ENCODE data around the gene PANK4. TPM values are rescaled to one million over a fixed set of nuclear protein-coding genes. Genes with fewer than 3 reads are reported as not detected.

The PANK4 gene
- total RNA-seq, 1 donor from 2014 or later = 45.5 TPM

DNA sequence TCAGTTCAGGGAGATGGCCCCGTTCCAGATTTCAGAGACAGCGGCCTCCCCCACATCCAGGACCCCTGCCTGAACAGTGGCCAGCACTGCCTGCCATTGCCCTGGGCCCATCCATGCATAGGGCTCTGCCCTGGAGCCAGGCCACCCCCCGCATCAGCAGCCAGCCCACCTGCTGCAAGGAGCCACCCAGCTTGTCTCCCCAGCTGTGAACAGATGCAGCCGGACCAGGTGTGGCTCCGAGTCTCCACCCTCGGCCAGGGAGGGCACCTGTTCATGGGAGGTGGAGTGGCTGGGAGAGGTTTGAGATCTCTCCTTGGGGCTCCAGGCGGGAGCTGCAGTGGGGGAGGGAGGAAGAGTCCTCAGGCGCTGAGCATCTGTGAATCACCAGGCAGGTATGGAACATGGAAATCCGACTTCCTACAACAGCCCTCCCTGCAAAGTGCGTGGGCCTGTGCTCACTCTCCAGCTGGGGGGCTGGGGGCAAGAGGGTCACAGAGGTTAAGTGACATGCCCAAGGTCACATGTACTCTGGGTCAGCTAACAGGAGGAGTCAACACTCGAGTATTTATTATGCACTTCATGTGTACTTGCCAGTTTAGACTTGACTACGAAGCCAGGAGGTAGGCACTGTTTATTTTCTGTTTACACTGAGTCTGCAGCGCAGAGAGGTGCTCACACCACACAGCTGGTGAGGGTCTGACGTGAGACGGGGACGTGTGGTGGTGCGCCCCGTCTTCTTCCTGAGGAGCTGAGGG is 8.5 kb upstream of the PANK4 start:
- no peak for ATAC-seq (ENCODE audit: poor library complexity)
- intact Hi-C loops (cut with DNase I) = no loop called here
- no peak for DNase-seq

DNA sequence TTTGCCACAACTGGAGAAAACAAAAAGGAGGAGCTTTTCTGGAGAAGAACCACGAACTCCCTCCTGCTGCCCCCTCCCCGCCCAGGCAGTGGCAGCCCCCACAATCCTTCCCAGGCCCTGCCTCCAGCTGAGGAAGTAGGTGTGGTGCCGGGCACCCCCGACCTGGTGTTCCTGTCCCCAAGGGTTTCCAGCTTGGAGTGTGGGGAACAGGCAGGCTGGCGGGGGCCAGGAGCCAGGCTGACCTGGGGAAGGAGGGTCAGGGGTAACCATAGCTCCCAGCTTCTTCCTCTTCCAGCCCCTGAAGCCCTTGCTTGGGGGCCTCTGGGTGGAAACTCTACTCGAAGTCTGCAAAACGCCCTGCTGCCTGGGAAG is 7.9 kb upstream of the PANK4 start:
- intact Hi-C loops (cut with DNase I) = no loop called here
- ATAC-seq (ENCODE audit: poor library complexity) = no peak
- no peak for DNase-seq

DNA sequence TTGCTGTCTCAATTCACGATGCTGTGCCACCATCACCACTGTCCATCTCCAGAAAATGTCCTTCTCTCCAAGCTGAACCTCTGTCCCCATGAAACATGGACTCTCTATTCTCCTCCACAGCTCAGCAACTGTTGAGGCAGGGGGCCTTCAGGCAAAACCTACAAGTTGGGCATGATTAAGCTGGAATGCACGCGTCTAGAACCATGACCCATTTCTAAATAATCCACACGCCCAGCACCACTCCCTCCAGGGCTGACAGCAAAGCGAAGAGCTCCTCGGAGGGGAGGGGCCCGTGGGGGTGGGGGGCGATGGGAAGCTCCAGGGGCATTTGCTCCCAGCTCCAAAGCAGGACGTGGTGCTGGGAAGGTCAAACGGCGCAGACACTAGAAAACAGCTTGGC is 7.0 kb upstream of the PANK4 start:
- DNase-seq (no peak), ATAC-seq (ENCODE audit: poor library complexity) (no peak)
- intact Hi-C loops (cut with DNase I) = no loop called here

DNA sequence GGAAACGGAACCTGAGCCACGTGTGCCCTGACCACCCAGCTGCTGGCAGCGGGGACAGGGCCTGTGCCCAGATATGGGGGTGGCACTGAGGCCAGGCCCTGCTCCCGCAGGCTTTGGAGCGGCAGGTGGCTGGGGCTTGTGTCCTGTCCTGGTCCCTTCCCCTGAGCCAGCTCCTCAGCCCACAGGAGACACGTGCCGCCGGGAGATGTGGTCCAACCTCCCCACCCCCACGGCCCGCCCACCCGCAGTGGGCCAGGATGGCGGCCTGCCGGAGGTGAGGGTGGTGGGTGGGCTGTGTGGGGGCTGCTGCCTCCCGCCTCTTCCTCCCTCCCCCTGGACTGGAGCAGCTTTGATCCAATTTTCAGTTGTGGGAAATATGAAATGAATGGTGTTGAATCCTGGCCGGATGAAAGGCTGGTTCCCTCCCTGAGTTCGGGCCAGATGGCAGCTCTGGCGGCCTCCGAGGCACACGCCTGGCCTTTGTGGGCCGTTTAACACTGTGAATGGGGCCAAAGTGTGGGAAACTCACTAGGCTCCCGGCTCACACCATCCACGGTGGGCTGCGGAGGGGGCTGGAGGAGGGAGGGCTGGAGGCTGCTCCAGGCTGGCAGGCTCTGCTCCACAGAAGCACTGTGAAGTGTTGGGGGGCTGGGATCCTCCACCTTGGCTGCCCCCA is 6.2 kb upstream of the PANK4 start:
- ATAC-seq (ENCODE audit: poor library complexity) (no peak), DNase-seq (no peak)
- intact Hi-C loops (cut with DNase I) = no loop called here

DNA sequence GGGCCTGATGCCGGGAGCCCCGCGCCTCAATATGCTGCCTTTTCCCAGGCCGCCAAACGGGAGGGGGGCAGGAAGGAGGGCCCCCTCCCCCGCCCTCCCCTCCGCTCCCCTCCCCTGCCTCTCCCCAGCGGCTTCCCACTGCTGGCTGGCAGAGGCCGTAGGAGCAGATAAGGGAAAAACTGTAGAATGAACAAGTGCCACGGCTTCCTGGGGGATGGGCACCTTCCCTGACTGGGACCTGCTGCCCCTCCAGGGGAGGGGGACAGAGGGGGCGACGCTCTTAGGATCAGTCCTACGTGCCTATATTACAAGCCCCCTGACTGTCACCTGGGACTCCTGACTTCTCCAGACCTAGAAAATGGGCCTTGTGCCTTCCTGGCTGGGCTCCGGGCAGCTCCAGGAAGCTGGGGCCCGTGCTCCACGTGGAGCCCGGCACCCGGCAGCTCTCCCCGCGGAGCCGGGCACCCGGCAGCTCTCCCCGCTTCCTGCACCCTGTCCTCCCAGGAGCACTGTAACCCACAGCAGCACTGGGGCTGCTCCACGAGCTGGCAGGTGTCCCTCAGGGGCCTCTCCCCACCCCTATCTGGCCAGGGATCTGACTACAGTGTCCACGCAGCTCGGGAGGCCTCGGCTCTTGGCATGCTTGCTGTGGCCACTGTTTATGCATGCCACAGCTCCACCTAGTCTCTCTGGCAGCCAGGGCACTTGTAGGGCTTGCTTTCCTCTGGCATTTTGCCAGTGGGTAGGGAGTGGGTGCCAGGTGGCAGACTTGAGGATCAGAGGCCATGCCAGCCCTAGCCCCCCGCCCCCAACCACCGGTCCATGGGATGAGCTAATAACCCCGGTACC is 4.3 kb upstream of the PANK4 start:
- ATAC-seq (ENCODE audit: poor library complexity) (no peak), DNase-seq (no peak)
- intact Hi-C loops (cut with DNase I) = no loop called here

DNA sequence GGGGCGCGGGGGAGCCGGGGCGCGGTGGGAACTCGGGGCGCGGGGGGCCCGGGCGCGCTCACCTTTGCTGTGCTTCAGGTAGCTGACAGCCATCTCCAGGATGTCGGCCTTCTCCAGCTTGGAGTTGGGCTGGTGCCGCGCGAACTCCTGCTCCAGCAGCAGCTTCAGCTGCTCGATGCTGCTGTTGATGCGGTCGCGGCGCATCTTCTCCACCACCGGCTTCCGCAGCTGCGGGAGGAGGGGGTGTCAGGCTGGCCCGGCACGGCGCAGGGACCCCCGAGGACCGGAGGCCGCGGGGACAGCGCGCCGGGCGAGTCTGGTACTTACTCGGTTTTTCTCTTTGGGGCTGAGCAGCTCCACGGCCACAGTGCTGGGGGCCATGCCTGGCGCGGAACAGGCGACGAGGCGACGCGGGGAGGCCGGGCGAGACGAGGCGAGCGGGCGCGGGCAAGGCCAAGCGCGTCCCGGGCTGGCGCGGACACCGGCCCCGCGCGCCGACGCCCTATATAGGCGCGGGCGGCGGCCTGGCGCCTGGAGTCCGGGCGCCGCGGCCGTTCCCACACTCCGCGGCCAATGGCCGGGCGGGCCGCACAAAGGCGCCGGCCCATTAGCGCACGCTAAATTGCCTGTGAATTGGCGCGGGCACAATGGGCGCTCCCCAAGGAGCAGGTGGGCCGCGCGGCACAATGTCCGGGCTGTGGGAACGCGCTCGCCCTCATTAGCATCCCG is 3.6 kb upstream of the PANK4 start, which contains the start of gene HES5:
Gene HES5 (minus strand): TSS at position 480 of the 729 bp plus-strand sequence. CDS start 99 bp downstream, at position 381.
- DNase-seq (no peak), ATAC-seq (ENCODE audit: poor library complexity) (no peak)
- intact Hi-C loops (cut with DNase I) = no loop called here

DNA sequence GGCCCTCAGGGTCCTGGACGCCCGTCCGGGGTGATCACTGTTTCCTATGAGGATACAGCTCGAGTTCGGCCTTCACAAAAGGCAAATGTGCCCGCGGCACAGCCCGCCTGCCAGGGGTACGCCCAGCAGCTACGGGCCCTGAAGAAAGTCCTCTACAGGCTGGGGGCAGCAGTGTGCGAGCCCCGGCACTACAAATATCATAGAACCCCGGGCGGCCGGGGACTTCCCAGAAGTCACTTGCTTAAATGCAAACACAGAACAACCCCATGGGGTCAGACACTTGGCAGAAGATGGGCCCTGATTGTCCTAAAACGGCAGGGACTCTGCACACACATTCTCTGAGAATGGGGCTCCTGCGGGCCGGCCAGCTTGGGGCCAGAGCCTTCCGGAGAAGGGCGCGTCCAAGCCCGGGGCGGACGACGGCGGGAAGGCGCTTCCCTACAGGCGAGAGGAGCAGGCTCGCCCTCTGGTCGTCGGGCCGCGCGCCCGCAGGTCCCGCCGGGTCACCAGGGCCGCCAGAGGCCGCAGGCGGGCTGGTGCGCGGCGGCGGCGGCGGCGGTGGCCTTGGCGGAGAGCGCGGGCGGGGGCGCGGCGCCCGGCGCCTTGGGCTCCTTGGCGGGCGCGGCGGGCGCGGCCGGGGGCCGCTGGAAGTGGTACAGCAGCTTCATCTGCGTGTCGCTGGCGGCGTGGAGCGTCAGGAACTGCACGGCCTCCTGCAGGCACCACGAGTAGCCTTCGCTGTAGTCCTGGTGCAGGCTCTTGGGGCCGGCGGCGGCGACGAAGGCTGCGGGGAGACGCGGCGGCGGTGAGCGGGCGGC is 2.8 kb upstream of the PANK4 start:
- DNase-seq (no peak), ATAC-seq (ENCODE audit: poor library complexity) (no peak)
- intact Hi-C loops (cut with DNase I) = no loop called here

DNA sequence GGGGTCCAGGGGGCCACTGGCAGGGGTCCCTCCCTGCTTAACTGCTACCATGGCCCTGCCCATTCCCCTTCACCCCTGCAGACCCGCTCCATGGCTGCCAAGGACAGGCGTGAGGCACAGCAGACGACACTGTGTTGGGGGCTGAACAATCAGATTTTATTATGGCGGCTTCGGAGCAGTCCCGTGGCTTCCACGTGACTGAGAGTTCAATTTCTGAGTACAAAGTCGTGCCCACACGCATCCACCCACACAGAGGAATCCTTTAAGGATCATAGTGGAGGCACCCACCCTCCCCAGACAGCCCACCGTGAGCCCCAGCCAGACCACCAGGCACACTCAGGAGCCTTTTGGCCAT is 2.2 kb upstream of the PANK4 start:
- intact Hi-C loops (cut with DNase I) = no loop called here
- DNase-seq (no peak), ATAC-seq (ENCODE audit: poor library complexity) (no peak)

DNA sequence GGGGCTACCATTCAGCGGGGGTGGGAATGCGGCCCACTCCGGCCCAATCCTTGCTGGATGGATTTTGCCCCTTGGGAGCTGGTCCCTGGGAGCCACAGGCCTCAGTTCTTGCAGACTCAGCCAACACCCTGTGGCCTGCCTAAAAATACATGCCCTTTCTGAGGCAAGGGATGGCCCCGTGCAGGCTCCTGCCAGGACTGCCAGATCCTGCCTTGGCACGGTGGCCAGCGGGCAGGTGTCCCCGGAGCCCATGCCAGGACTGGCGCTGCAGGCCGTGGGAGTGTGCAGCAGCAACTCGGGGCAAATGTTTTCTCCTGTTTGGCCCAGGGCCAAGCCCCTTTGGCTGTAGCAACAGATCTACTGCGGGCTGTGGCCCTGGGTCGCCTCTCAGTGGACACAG is 1.6 kb upstream of the PANK4 start:
- intact Hi-C loops (cut with DNase I) = no loop called here
- ATAC-seq (ENCODE audit: poor library complexity) (peak; percentile 72), DNase-seq (peak; percentile 86)

DNA sequence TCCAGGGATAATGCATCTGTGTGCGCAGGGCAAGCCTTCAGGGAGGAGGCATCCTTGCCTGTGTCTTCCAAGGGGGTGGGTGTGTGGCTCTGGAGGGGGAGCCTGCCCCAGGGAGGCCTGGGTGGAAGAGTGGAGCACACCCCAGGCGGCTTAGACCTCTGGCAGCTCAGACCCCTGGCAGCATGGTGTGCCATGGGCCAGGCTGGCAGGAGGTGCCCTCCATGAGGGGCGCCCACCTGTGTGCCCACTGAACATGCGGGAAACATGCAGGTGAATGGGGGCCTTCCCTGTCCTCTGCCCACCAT is 1.1 kb upstream of the PANK4 start:
- no peak for DNase-seq
- ATAC-seq (ENCODE audit: poor library complexity) = no peak
- intact Hi-C loops (cut with DNase I) = no loop called here

DNA sequence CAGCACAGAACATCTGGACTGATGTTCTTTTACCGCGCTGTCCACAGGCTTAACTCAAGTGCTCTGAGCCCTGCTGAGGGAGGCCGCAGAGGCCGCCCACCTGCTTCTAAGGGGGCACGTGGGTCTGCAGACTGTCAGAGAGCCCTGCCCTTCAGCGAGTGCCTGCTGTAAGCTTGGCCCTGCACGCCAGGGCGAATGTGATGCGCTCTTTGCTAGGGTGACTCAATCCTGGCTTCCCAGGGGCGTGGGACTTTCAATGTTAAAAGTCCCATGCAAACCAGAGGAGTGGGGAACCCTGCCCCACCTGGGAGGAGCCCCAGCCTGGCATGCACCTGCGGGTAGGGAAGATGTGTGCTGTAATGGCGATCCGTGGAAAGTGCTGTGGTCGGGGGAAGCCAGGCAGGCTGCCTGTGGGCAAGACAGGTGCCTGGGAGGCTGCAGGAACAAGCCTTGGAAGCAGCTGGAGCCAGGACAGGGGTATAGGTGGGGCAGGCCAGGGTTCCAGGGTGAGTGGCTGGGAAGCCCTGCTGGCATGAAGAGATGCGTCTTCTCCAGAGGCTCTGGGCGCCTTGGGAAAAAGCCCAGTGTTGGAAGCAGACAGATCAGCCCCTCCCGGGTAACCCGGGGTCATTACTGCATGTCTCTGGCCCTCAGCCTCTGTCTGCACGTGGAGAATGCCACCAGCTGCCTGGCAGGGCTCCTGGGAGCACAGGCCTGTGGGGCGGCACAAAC is 594 bp upstream of the PANK4 start:
- peak; percentile 81 for DNase-seq
- ATAC-seq (ENCODE audit: poor library complexity) = peak; percentile 78
- intact Hi-C loops (cut with DNase I) = no loop called here

DNA sequence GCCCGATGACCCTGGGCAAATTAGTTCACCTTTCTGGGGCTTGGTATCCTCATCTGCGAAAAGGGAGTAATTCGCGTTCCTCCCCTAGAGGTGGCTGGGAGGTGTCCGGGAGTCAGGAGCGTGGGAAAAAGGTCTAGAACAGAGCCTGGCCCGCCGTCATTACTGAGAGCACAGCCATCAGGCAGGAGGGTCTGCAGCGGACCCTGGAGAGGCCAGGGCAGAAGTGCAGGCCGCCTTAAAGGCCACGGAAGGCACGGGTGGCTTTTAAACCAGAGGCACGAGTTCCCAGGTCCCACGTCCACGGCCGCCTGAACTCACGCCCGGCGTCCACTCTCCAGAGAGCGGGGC is 850 bp downstream of the PANK4 start:
- intact Hi-C loops (cut with DNase I) = no loop called here

DNA sequence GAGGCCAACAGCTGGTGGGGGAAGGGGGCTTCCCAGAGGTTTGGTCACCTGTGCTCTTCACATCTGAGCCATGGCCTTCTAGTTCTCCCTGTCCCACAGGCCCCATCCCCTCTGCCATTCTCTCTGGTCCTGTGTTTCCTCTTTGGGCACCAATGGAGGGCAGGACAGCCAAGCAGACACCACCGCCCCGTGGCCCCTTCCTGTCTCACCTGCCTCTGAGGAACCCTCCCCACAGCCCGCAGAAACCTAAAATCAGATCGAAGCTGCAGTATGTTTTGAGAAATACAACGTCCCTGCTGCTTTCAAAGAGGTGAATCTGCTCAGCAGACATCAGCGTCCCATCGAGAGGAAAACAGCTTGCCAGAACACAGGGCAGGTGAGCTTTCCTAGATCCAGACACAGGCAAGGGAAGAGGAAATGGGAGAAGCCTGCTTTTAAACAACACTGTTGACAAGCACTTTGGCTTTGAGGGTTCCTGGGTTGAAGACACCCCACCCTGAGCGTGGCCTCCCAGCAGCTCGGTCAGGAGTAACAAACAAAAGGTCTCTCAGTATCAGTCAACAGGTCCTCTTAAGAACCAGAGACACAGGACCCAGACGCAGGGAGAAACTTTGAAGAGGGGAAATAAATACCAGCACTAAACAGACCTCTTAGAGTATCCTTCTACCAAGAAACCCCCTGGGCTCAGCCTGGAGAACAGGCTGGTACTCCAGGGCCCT is 2.3 kb downstream of the PANK4 start:
- ATAC-seq (ENCODE audit: poor library complexity) (no peak), DNase-seq (no peak)
- intact Hi-C loops (cut with DNase I) = no loop called here

More for the DNA sequence above, 850 bp downstream of the PANK4 start:
- ATAC-seq (ENCODE audit: poor library complexity) = no peak
- no peak for DNase-seq

DNA sequence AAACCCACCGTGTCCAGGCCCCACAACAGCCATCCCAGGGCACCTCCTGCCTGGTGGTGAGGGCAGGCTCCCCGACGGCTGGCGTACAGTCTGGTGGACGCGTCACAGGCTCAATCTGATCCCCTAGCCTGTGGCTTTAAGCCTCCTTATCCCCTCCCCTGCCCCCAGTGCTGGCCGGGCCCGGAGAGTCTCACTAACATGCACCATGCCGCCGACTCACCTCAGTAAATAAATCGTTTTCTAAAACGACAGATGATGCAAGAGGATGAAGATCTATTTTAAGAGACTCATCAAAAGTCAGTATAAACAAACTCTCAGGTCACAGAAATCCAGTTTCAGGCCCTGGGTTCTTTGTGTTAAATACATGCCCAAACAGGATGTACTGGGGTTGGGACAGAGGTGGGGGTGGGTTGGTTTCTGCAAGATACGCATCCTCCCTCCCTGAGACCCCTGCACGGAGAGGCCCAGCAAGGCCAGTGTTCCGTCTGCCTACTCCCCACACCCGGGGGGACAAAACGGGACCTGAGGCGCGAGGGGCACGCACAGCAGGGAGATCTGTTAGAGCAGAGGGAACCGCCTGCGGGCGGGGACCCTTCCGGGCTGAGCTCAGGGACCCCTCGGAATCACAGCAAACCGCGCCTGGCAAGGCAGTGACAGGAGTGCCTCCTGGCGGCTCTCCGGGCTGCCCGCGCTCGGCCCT is 3.1 kb downstream of the PANK4 start:
- intact Hi-C loops (cut with DNase I) = no loop called here

DNA sequence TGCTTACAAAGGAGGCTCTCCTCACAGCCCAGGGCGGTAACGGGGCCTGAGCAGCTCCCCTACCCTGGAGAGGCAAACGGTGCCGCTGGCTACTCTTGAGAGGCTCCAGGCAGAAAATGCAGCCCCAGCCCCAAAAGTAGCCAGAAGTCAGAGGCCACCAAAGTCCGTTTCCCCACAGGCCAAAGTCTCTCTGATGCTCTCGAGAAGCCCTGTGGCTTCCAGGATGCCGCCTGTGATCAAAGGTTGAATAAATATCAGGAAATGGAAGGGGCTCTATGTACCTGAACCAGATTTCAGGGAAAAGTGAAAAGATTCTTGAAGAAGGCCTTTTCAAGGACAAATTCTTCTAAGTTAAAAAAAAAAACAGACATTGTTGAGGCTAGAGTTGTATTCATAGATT is 4.2 kb downstream of the PANK4 start:
- DNase-seq (no peak), ATAC-seq (ENCODE audit: poor library complexity) (no peak)
- intact Hi-C loops (cut with DNase I) = no loop called here

More for the DNA sequence above, 3.1 kb downstream of the PANK4 start:
- DNase-seq (no peak), ATAC-seq (ENCODE audit: poor library complexity) (no peak)

DNA sequence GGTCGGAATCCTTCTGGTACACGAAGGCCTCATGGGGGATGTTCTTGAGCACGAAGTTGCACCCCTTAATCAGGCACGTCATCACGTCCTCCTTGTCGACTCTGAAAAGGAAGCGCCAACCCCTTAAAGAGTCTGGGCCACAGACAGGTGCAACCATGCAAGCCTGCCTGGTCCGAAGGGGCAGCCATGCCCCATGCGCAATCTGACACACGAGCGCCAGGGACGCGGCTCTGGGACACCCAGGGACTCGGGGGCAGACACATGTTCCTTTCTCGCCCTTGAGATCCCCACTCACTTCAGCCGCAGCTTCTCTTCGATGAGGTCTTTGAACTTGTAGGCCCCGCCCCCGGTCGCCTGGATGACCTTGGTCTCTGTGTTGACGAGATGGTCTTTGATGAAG is 5.6 kb downstream of the PANK4 start:
- intact Hi-C loops (cut with DNase I) = no loop called here

DNA sequence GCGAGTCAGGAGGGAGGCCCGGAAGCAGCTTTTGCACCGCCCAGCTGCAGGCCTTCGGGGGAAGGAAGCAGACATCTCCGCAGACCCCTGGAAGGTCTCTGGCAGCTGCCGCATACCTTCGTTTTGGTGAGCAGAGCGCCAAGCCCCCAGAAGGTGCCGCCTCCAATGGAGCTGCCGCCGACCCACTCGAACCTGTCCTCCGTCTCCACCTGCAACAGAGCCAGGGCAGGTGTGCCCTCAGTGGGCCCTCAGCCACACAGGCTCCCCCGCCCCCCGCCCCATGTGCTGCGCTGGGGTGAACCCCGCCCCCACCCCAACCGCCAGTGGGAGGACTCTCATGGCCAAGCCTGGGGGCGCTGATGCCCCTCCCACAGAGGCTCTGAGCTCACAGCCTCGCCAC is 6.2 kb downstream of the PANK4 start:
- intact Hi-C loops (cut with DNase I) = no loop called here
- ATAC-seq (ENCODE audit: poor library complexity) = no peak

More for the DNA sequence above, 5.6 kb downstream of the PANK4 start:
- DNase-seq (no peak), ATAC-seq (ENCODE audit: poor library complexity) (no peak)

More for the DNA sequence above, 6.2 kb downstream of the PANK4 start:
- no peak for DNase-seq
